H1 (cell line): Measurements from ENCODE around the gene KRT32. TPM values are rescaled to one million over a fixed set of nuclear protein-coding genes. Genes with fewer than 3 reads are reported as not detected.

Experiments used
- CTCF ChIA-PET: fragments of 300-600 bp; sonication (Branson Sonifier 250); formaldehyde crosslinking; loops from one replicate; lab custom pipeline; 2021; ENCODE audit not compliant: partially characterized antibody; lab: Charles Lee
- POLR2A ChIA-PET: fragments of 300-600 bp; sonication (Branson Sonifier 250); formaldehyde crosslinking; loops from one replicate; lab custom pipeline; 2021; ENCODE audit warnings: inconsistent platforms; ENCODE audit not compliant: partially characterized antibody; lab: Charles Lee
- DNase-seq, 2 experiments: peaks; one replicate each; pipeline versions ENCODE4 v3.0.0 to v3.0.0-alpha.2; 2010 to 2022; ENCODE audit warnings: low spot score in 2 of 2, low read depth in 1 of 2, mixed read lengths in 1 of 2
- FAIRE-seq: peaks from 2 replicates; lab custom pipeline; 2011; peaks lifted over from hg19 to GRCh38; lab: Jason Lieb, UNC
- H2AFZ ChIP-seq: 2 replicates; pipeline ENCODE4 v1.8.1; 2012; ENCODE audit warnings: low read length, inconsistent platforms
- H2AK5ac ChIP-seq: 2 replicates; pipeline ENCODE4 v1.6.1; 2013; ENCODE audit warnings: low read depth, low read length
- H2BK120ac ChIP-seq: replicated peaks from 2 replicates; pipeline ENCODE3; 2013; ENCODE audit warnings: low read depth, low read length, inconsistent platforms
- H2BK12ac ChIP-seq: 2 replicates; pipeline ENCODE4 v1.6.1; 2013; ENCODE audit warnings: low read depth, low read length
- H2BK15ac ChIP-seq: 2 replicates; pipeline ENCODE4 v1.6.1; 2013; ENCODE audit warnings: low read length
- H2BK20ac ChIP-seq: 2 replicates; pipeline ENCODE4 v1.6.1; 2013; ENCODE audit warnings: low read length
- H2BK5ac ChIP-seq: 2 replicates; pipeline ENCODE4 v1.6.1; 2013; ENCODE audit warnings: low read depth, low read length
- H3K14ac ChIP-seq: 2 replicates; pipeline ENCODE4 v1.6.1; 2013; ENCODE audit warnings: inconsistent platforms; ENCODE audit not compliant: insufficient read length
- H3K18ac ChIP-seq: 2 replicates; pipeline ENCODE4 v1.6.1; 2013; ENCODE audit warnings: low read length; ENCODE audit errors: extremely low read depth
- H3K23ac ChIP-seq: 2 replicates; pipeline ENCODE4 v1.6.1; 2013; ENCODE audit warnings: inconsistent platforms; ENCODE audit not compliant: insufficient read length
- H3K23me2 ChIP-seq: 2 replicates; pipeline ENCODE4 v1.6.1; 2013; ENCODE audit warnings: low read depth, low read length
- H3K27ac ChIP-seq: 2 replicates; pipeline ENCODE4 v1.6.1; 2011; ENCODE audit warnings: low read depth, low read length, inconsistent platforms
- H3K27me3 ChIP-seq, 4 experiments: replicated peaks in 1 of 4; 1 replicate in 1 of 4; 2 replicates in 3 of 4; pipeline versions ENCODE4 v1.6.1 to v1.8.1; 2011 to 2013; ENCODE audit warnings: low read length in 3 of 4, mild to moderate bottlenecking in 3 of 4, inconsistent platforms in 2 of 4, mixed read lengths in 2 of 4, moderate library complexity in 1 of 4; ENCODE audit not compliant: control insufficient read depth in 3 of 4, insufficient read depth in 3 of 4; ENCODE audit errors: extremely low read depth in 1 of 4
- H3K36me3 ChIP-seq, 4 experiments: 2 replicates each; pipeline versions ENCODE4 v1.6.1 to v1.8.1; 2011 to 2013; ENCODE audit warnings: mild to moderate bottlenecking in 4 of 4, low read length in 3 of 4, moderate library complexity in 2 of 4, control low read depth in 1 of 4, inconsistent platforms in 1 of 4; ENCODE audit not compliant: insufficient read depth in 4 of 4, control insufficient read depth in 2 of 4
- H3K4ac ChIP-seq: replicated peaks from 2 replicates; pipeline ENCODE3; 2013; ENCODE audit warnings: low read length, low read depth, mixed read lengths, inconsistent platforms; ENCODE audit not compliant: insufficient read length
- H3K4me1 ChIP-seq, 4 experiments: replicated peaks in 1 of 4; 1 replicate in 1 of 4; 2 replicates in 3 of 4; pipeline versions ENCODE4 v1.6.1 to v1.8.1; 2011 to 2013; ENCODE audit warnings: low read length in 3 of 4, inconsistent platforms in 2 of 4, mixed read lengths in 1 of 4; ENCODE audit not compliant: insufficient read depth in 4 of 4, control insufficient read depth in 3 of 4
- H3K4me2 ChIP-seq, 2 experiments: 2 replicates each; pipeline versions ENCODE4 v1.6.1 to v1.8.1; 2011 to 2013; ENCODE audit warnings: low read depth in 2 of 2, low read length in 2 of 2, control low read depth in 1 of 2, inconsistent platforms in 1 of 2, mild to moderate bottlenecking in 1 of 2; ENCODE audit not compliant: insufficient read depth in 1 of 2
- H3K4me3 ChIP-seq, 4 experiments: fragments of 200-600, 300-600 bp in 1 of 4; sonication (generic), shearing (Covaris generic), sonication (Bioruptor Twin) in 1 of 4; 2 replicates each; pipeline versions ENCODE4 v1.5.1 to v1.8.1; 2011 to 2016; ENCODE audit warnings: low read length in 4 of 4, low read depth in 3 of 4, control low read depth in 2 of 4, inconsistent platforms in 2 of 4, mild to moderate bottlenecking in 2 of 4, mixed read lengths in 1 of 4, moderate library complexity in 1 of 4; ENCODE audit not compliant: insufficient read depth in 2 of 4; ENCODE audit errors: extremely low read depth in 1 of 4
- H3K56ac ChIP-seq: replicated peaks from 2 replicates; pipeline ENCODE3; 2013; ENCODE audit warnings: low read depth, mild to moderate bottlenecking, mixed read lengths, low read length, inconsistent platforms; ENCODE audit not compliant: insufficient read length
- H3K79me1 ChIP-seq: 2 replicates; pipeline ENCODE4 v1.6.1; 2013; ENCODE audit warnings: low read depth, low read length, control low read depth
- H3K79me2 ChIP-seq, 2 experiments: 2 replicates each; pipeline versions ENCODE4 v1.6.1 to v1.8.1; 2012 to 2013; ENCODE audit warnings: low read length in 2 of 2, mild to moderate bottlenecking in 2 of 2, inconsistent platforms in 1 of 2; ENCODE audit not compliant: insufficient read depth in 2 of 2, control insufficient read depth in 1 of 2
- H3K9ac ChIP-seq, 4 experiments: replicated peaks in 1 of 4; 1 replicate in 1 of 4; 2 replicates in 3 of 4; pipeline versions ENCODE4 v1.6.1 to v1.8.1; 2011 to 2013; ENCODE audit warnings: low read depth in 3 of 4, low read length in 3 of 4, control low read depth in 2 of 4, mild to moderate bottlenecking in 2 of 4, moderate library complexity in 2 of 4, inconsistent platforms in 1 of 4; ENCODE audit errors: extremely low read depth in 1 of 4
- H3K9me3 ChIP-seq, 2 experiments: 2 replicates each; pipeline versions ENCODE4 v1.6.1 to v1.8.1; 2012 to 2013; ENCODE audit warnings: mild to moderate bottlenecking in 2 of 2, moderate library complexity in 2 of 2, control low read depth in 1 of 2, inconsistent platforms in 1 of 2, low read depth in 1 of 2, low read length in 1 of 2, mixed read lengths in 1 of 2; ENCODE audit not compliant: insufficient read depth in 2 of 2
- H4K20me1 ChIP-seq, 2 experiments: replicated peaks in 1 of 2; 2 replicates each; pipeline versions ENCODE3 to v1.8.1; 2011 to 2013; ENCODE audit warnings: inconsistent platforms in 2 of 2, low read length in 2 of 2, mild to moderate bottlenecking in 1 of 2; ENCODE audit not compliant: insufficient read depth in 2 of 2, control insufficient read depth in 1 of 2
- H4K5ac ChIP-seq: 2 replicates; pipeline ENCODE4 v1.6.1; 2013; ENCODE audit warnings: low read length, low read depth, mixed read lengths, inconsistent platforms; ENCODE audit not compliant: insufficient read length
- H4K8ac ChIP-seq: 2 replicates; pipeline ENCODE4 v1.8.0; 2013; ENCODE audit warnings: mild to moderate bottlenecking, moderate library complexity, low read length, inconsistent platforms; ENCODE audit not compliant: insufficient read depth; ENCODE audit errors: extremely low read depth
- H4K91ac ChIP-seq: replicated peaks from 2 replicates; pipeline ENCODE3; 2013; ENCODE audit warnings: low read length, mixed read lengths, inconsistent platforms; ENCODE audit not compliant: insufficient read length
- BACH1 ChIP-seq: IDR thresholded peaks from 2 replicates; pipeline ENCODE4 v1.6.1; 2012; ENCODE audit warnings: low read length, improper control_type of control experiment
- CEBPB ChIP-seq: IDR thresholded peaks from 2 replicates; pipeline ENCODE4 v1.6.1; 2012; ENCODE audit warnings: low read depth, low read length
- CHD1 ChIP-seq: IDR thresholded peaks from 2 replicates; pipeline ENCODE4 v1.6.1; 2012; ENCODE audit warnings: low read depth, low read length, improper control_type of control experiment
- EGR1 ChIP-seq: IDR thresholded peaks from 2 replicates; pipeline ENCODE4 v1.6.1; 2011; ENCODE audit warnings: low read depth, low read length, borderline replicate concordance
- HDAC6 ChIP-seq: IDR thresholded peaks from one replicate; pipeline ENCODE4 v1.7.1; 2012; ENCODE audit warnings: low read depth, mild to moderate bottlenecking, inconsistent platforms, low read length, moderate library complexity
- JUN ChIP-seq: IDR thresholded peaks from 2 replicates; pipeline ENCODE4 v1.6.1; 2011; ENCODE audit warnings: low read depth, mild to moderate bottlenecking, improper control_type of control experiment, low read length
- KDM1A ChIP-seq: fragments of 200-600, 300-600 bp; sonication (generic); IDR thresholded peaks from 2 replicates; pipeline ENCODE4 v1.7.1; 2016; ENCODE audit warnings: mild to moderate bottlenecking, low read length, borderline replicate concordance
- PHF8 ChIP-seq: fragments of 200-600 bp; sonication (generic); conservative IDR thresholded peaks from 2 replicates; pipeline ENCODE4 v1.7.1; 2012; ENCODE audit warnings: low read depth, mild to moderate bottlenecking, inconsistent platforms, low read length, moderate library complexity
- POLR2A ChIP-seq, 2 experiments: IDR thresholded peaks; 1 replicate in 1 of 2; 2 replicates in 1 of 2; pipeline ENCODE4 v1.6.1; 2011; ENCODE audit warnings: low read depth in 2 of 2, low read length in 2 of 2, mild to moderate bottlenecking in 2 of 2; ENCODE audit errors: control extremely low read depth in 1 of 2
- POU5F1 ChIP-seq: IDR thresholded peaks from 2 replicates; pipeline ENCODE4 v1.6.1; 2011; ENCODE audit warnings: low read depth, mild to moderate bottlenecking, low read length, moderate library complexity
- RNF2 ChIP-seq: fragments of 200-900, 300-1000 bp; sonication (generic); IDR thresholded peaks from 2 replicates; pipeline ENCODE4 v1.7.1; 2016; ENCODE audit warnings: borderline replicate concordance, low read depth, mild to moderate bottlenecking, antibody characterized with exemption, low read length; ENCODE audit not compliant: poor library complexity, severe bottlenecking; ENCODE audit errors: missing control alignments
- RXRA ChIP-seq: IDR thresholded peaks from 2 replicates; pipeline ENCODE4 v1.6.1; 2011; ENCODE audit warnings: low read depth, mild to moderate bottlenecking, low read length, moderate library complexity; ENCODE audit not compliant: insufficient read depth
- SP4 ChIP-seq: IDR thresholded peaks from 2 replicates; pipeline ENCODE4 v1.6.1; 2012; ENCODE audit warnings: low read length, inconsistent platforms
- ZNF274 ChIP-seq: IDR thresholded peaks from 2 replicates; pipeline ENCODE4 v1.7.0; 2012; ENCODE audit warnings: low read length, borderline replicate concordance; ENCODE audit errors: extremely low read depth
- WGBS, 2 experiments: shearing (Covaris generic) in 1 of 2; methylation state at CpG; one replicate each; pipeline versions ENCODE4 v1.1.6 to v1.1.7; 2013 to 2015; ENCODE audit warnings: low lambda C conversion rate in 2 of 2, mixed read lengths in 2 of 2, inconsistent platforms in 1 of 2, low coverage in 1 of 2, missing lambda C conversion rate in 1 of 2; ENCODE audit not compliant: insufficient replicate concordance in 2 of 2, insufficient coverage in 1 of 2, insufficient read length in 1 of 2; ENCODE audit errors: extremely low coverage in 1 of 2, missing lambda C conversion rate in 1 of 2; 5-methylcytosine and 5-hydroxymethylcytosine counted together
- polyA plus RNA-seq, 7 experiments: library from polyadenylated mRNA; depleted of rRNA in 3 of 7; stranded (reverse) in 5 of 7; unstranded in 2 of 7; fragments of >200 nt in 5 of 7; fragments of 200-250 nt in 2 of 7; gene quantifications; 1 replicate in 5 of 7; 2 replicates in 1 of 7; 4 replicates in 1 of 7; pipeline versions ENCODE4 v1.2.1 to v1.2.3, GENCODE V29; 2011 to 2013; ENCODE audit warnings: missing spikeins in 2 of 7, mixed read lengths in 2 of 7
- total RNA-seq: library from RNA; stranded (reverse); fragmentation: NEBNext Ultra II Directional; extraction: Animal tissue kit (Norgen Biotek cat#: 25700); gene quantifications from 2 replicates; pipeline ENCODE4 v1.2.1, GENCODE V29; 2021
- TF ChIP-seq, protein P1 (sequence below): IDR thresholded peaks from 2 replicates; pipeline ENCODE4 v1.6.1; 2011; ENCODE audit warnings: low read depth, mild to moderate bottlenecking, low read length; ENCODE audit not compliant: insufficient read depth

Gene KRT32
- total and polyA plus RNA-seq, 2 of the 8 experiments (the other 6 are each of a cell fraction or from before 2014, with no cell fraction given), result not detected

DNA sequence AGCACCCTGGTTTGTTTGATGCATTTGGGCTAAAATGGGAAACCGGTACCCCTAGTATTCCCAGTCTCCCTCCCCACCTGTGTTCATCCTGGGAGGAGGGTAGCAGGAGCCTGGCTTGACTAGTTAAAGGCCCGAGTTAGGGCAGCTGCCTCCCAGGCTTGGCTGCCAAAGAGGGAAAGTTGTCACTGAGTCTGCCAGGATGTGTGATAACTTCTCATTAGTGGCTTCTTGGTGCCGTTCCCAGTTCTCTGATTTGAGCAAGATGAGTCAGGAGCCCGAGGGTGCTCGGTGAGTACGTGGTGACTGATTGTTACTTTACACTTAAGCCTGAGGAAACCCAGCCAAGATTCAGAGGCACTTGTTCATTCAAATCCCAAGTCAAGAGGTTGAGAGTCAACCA, 2.5 kb downstream of the KRT32 start:
- H3K4me3 ChIP-seq, result no peak overlapping the region
- no peaks in the 10 kb centered on the region; a peak in 1 of 4 replicates for H3K9me3 ChIP-seq
- no peaks in the 10 kb centered on the region for H3K4me1 ChIP-seq
- H2AFZ ChIP-seq, result no peak overlapping the region
- no peak overlapping the region for H3K14ac ChIP-seq
- H4K20me1 ChIP-seq, result no peaks in the 10 kb centered on the region
- no peak overlapping the region for H3K27ac ChIP-seq
- DNase-seq (no peak), FAIRE-seq (no peak)
- no peaks in the 10 kb centered on the region for H3K79me1 ChIP-seq
- H2BK12ac ChIP-seq, result no peak overlapping the region
- no peak overlapping the region for H2BK5ac ChIP-seq
- H3K27me3 ChIP-seq, result no peaks in the 10 kb centered on the region
- H3K56ac ChIP-seq, result no peak overlapping the region
- 92% methylated on average over 6 of the region's 6 CpGs; no CpG with 5 or more reads in 1 of the 2 experiments for WGBS, 2 experiments
- ChIA-PET POLR2A (interaction anchor here (0.6 kb wide), 1 partner anchor 81 kb away, joined by 3 read pairs; no protein-coding TSS in a partner anchor), CTCF (interaction anchor here (0.9 to 2.0 kb wide), 2 partner anchors 17 to 22 kb away, joined by 3 to 5 read pairs; no protein-coding TSS in a partner anchor)
- no peaks in the 10 kb centered on the region for H3K79me2 ChIP-seq
- no peaks in the 10 kb centered on the region for H3K23me2 ChIP-seq
- TF ChIP-seq ZNF274 (no peak), PHF8 (no peak), RNF2 (no peak), POLR2A (IDR thresholded peaks at IDR 0.05; ENCODE audit: control extremely low read depth in 1 of 2, low read depth in 2 of 2, low read length in 2 of 2) (no peak), JUN (no peak), SP4 (no peak), HDAC6 (no peak), EGR1 (no peak), RXRA (no peak), BACH1 (no peak), CHD1 (no peak), CEBPB (no peak), POU5F1 (no peak), KDM1A (no peak)
- TF ChIP-seq, protein P1, sequence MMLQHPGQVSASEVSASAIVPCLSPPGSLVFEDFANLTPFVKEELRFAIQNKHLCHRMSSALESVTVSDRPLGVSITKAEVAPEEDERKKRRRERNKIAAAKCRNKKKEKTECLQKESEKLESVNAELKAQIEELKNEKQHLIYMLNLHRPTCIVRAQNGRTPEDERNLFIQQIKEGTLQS, result no peak
- H2AK5ac ChIP-seq, result no peak overlapping the region
- H3K23ac ChIP-seq, result no peak overlapping the region
- H3K9ac ChIP-seq, result no peak overlapping the region
- no peak overlapping the region for H3K18ac ChIP-seq
- no peak overlapping the region for H2BK120ac ChIP-seq
- H4K8ac ChIP-seq, result no peak overlapping the region
- no peak overlapping the region for H3K4me2 ChIP-seq
- no peaks in the 10 kb centered on the region for H3K36me3 ChIP-seq
- no peak overlapping the region for H2BK15ac ChIP-seq
- no peak overlapping the region for H4K91ac ChIP-seq
- H4K5ac ChIP-seq, result no peak overlapping the region
- H2BK20ac ChIP-seq, result no peak overlapping the region
- H3K4ac ChIP-seq, result no peak overlapping the region
